ENCODE data around the gene RANBP10. TPM values are rescaled to one million over a fixed set of nuclear protein-coding genes. Genes with fewer than 3 reads are reported as not detected.

RANBP10 gene
- total RNA-seq, 3 donors from 2014 or later = 7.7 to 13.2 (median 13.1) TPM

DNA sequence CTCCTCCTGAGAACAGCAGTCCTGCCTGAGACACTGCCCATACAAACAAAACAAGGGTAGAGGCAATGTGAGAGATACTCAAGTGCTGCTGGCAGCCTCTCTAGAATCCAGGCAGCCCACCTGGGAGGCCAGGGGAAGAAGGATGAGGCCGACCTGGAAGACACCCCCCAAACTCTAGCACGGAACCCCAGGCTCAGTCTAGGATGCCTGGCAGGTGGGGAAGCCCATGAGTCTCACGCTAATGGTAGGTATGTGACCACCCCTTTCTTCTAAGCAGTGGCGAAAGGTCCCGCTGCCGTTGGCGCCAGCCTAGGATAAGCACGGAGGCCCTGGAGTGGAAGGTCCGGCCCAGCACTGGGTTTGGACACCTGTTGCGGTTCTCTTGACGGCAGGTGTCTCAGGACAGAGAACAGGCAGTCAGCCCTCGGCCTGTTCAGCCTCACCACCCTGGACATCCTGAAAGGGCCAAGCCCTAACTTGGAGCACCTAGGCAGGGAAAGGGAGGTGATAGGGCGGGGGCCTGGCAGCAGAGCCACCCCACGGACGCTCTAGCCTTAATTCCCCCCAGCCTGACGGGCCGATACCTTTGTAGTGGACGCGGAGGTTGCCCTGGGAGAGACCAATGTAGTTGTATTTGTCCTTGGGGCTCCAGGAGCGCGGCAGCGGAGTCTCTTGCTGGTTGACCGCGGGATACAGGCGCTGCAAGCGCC is 487 bp downstream of the RANBP10 start:
- no peak for DNase-seq (ENCODE audit: low spot score in 2 of 2)
- no peaks in the 10 kb centered on the region for H3K27me3 ChIP-seq
- intact Hi-C loops (cut with DNase I; ENCODE audit: low total_unique reads) = loop anchor here (10.0 kb wide), 1 partner anchor 141 kb away; the partner anchor contains the start of genes ACD, C16orf86, ENKD1 and PARD6A
- no peaks in the 10 kb centered on the region for H3K9me3 ChIP-seq
- peak overlapping the region; percentile 92 for H3K27ac ChIP-seq
- H3K36me3 ChIP-seq = no peaks in the 10 kb centered on the region
- TF ChIP-seq, protein P1, sequence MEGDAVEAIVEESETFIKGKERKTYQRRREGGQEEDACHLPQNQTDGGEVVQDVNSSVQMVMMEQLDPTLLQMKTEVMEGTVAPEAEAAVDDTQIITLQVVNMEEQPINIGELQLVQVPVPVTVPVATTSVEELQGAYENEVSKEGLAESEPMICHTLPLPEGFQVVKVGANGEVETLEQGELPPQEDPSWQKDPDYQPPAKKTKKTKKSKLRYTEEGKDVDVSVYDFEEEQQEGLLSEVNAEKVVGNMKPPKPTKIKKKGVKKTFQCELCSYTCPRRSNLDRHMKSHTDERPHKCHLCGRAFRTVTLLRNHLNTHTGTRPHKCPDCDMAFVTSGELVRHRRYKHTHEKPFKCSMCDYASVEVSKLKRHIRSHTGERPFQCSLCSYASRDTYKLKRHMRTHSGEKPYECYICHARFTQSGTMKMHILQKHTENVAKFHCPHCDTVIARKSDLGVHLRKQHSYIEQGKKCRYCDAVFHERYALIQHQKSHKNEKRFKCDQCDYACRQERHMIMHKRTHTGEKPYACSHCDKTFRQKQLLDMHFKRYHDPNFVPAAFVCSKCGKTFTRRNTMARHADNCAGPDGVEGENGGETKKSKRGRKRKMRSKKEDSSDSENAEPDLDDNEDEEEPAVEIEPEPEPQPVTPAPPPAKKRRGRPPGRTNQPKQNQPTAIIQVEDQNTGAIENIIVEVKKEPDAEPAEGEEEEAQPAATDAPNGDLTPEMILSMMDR (IDR thresholded peaks at IDR 0.05) = no peak
- no peak for TF ChIP-seq POLR2AphosphoS5 (IDR thresholded peaks at IDR 0.05)
- no peak for TF ChIP-seq POLR2A (IDR thresholded peaks at IDR 0.05)
- H3K4me3 ChIP-seq = peak overlapping the region; percentile 93 to 98 (median 98)
- H3K4me1 ChIP-seq = peaks cover 0 to 8% of the 10 kb centered on the region in 2 donors

DNA sequence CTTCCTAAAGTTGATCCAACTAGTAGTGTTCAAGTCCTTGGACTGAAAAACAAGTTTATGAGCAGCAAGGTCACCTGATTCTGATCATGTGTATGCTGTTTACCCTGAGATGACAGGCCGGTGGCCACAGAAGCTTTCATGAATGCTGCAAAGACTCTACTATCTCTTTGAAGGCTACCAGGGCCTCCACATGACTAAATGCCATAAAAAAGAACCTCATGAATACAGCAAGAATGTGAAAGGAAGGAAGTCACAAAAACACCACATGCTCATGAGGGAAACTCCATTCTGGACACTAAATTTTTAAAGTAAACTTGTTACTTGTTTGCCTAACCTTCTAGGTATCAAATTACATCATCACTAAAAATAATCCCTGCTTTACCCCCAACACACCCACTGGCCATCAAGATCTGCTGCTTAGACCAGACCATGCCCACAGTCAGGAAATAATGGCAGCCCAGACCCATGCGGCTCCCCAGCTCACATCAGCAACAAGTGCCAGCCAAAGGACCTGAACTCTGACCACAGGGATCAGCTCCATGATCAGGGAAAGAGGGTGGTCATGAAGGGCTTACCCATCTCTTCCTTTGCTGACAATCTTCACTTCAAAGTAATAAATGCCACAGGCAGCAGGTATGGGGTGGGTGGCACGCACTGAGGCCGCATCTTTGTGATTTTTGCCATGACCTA is 1.4 kb downstream of the RANBP10 start:
- DNase-seq (ENCODE audit: low spot score in 2 of 2) = no peak
- no peaks in the 10 kb centered on the region for H3K36me3 ChIP-seq
- H3K27me3 ChIP-seq = no peaks in the 10 kb centered on the region
- TF ChIP-seq, protein P1 (IDR thresholded peaks at IDR 0.05) = no peak
- TF ChIP-seq POLR2A (IDR thresholded peaks at IDR 0.05) = no peak
- TF ChIP-seq POLR2AphosphoS5 (IDR thresholded peaks at IDR 0.05) = no peak
- peaks cover 0 to 8% of the 10 kb centered on the region in 2 donors for H3K4me1 ChIP-seq
- no peaks in the 10 kb centered on the region for H3K9me3 ChIP-seq
- intact Hi-C loops (cut with DNase I; ENCODE audit: low total_unique reads) = loop anchor here (10.0 kb wide), 1 partner anchor 140 kb away; the partner anchor contains the start of genes ACD, C16orf86, ENKD1 and PARD6A
- H3K27ac ChIP-seq = peak overlapping the region; percentile 92
- H3K4me3 ChIP-seq = peak overlapping the region; percentile 93 to 98 (median 98)

DNA sequence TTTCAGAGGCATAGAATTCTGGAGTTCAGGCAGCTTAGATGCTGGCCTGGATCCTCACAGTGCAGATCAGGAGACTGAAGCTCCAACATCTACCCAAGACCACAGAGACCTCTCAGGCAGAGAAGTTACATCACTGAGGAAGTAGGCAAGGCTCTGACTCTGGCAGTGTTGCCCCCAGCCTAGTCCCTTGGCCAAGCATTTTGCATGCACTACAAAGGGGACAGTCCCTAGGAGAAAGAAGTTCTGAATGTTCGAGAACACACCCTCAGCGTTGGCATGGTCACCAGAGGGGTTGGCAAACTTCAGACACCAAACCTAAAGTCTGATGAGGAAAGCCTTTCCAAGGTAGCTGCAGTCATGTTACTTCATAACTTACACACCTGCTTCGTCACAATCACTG is 2.5 kb downstream of the RANBP10 start:
- DNase-seq (ENCODE audit: low spot score in 2 of 2) = no peak
- Histone ChIP-seq H3K27me3 (no peaks in the 10 kb centered on the region), H3K36me3 (no peaks in the 10 kb centered on the region), H3K9me3 (no peaks in the 10 kb centered on the region), H3K4me1 (peaks cover 0 to 8% of the 10 kb centered on the region in 2 donors), H3K4me3 (no peak overlapping the region), H3K27ac (no peak overlapping the region)
- TF ChIP-seq POLR2AphosphoS5 (IDR thresholded peaks at IDR 0.05) = no peak
- TF ChIP-seq, protein P1 (IDR thresholded peaks at IDR 0.05) = no peak
- TF ChIP-seq POLR2A (IDR thresholded peaks at IDR 0.05) = no peak
- intact Hi-C loops (cut with DNase I; ENCODE audit: low total_unique reads) = loop anchor here (10.0 kb wide), 1 partner anchor 139 kb away; the partner anchor contains the start of genes ACD, C16orf86, ENKD1 and PARD6A

DNA sequence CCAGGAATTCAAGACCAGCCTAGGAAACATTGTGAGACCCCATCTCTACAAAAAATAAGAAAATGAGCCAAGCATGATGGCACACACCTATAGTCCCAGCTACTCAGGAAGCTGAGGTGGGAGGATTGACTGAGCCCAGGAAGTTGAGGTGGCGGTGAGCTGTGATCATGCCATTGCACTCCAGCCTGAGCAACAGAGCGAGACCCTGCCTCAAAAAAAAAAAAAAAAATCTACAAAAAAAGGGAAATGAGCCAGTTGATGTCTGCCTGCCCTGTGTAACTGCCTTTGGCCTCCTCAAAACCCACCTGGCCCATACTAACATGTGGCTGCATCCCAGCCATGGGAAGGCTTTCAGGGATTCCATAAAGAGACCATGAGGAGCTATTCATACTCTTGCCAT is 4.5 kb downstream of the RANBP10 start:
- DNase-seq (ENCODE audit: low spot score in 2 of 2) = no peak
- intact Hi-C loops (cut with DNase I; ENCODE audit: low total_unique reads) = loop anchor here (10.0 kb wide), 1 partner anchor 137 kb away; the partner anchor contains the start of genes ACD, C16orf86, ENKD1 and PARD6A
- no peak overlapping the region for H3K27ac ChIP-seq
- no peaks in the 10 kb centered on the region for H3K27me3 ChIP-seq
- no peaks in the 10 kb centered on the region for H3K36me3 ChIP-seq
- H3K4me1 ChIP-seq = peaks cover 0 to 8% of the 10 kb centered on the region in 2 donors
- H3K4me3 ChIP-seq = no peak overlapping the region
- TF ChIP-seq, protein P1 (IDR thresholded peaks at IDR 0.05) = no peak
- TF ChIP-seq POLR2AphosphoS5 (IDR thresholded peaks at IDR 0.05) = no peak
- TF ChIP-seq POLR2A (IDR thresholded peaks at IDR 0.05) = no peak
- no peaks in the 10 kb centered on the region for H3K9me3 ChIP-seq

Measured in breast epithelium (tissue), 4 donors.